ENCODE results near the gene ZBTB5.

ZBTB5 gene

GRCh38 chr9:37424686-37425297 lies 40.5 kb downstream of the ZBTB5 start:
- TF ChIP-seq, protein P1, sequence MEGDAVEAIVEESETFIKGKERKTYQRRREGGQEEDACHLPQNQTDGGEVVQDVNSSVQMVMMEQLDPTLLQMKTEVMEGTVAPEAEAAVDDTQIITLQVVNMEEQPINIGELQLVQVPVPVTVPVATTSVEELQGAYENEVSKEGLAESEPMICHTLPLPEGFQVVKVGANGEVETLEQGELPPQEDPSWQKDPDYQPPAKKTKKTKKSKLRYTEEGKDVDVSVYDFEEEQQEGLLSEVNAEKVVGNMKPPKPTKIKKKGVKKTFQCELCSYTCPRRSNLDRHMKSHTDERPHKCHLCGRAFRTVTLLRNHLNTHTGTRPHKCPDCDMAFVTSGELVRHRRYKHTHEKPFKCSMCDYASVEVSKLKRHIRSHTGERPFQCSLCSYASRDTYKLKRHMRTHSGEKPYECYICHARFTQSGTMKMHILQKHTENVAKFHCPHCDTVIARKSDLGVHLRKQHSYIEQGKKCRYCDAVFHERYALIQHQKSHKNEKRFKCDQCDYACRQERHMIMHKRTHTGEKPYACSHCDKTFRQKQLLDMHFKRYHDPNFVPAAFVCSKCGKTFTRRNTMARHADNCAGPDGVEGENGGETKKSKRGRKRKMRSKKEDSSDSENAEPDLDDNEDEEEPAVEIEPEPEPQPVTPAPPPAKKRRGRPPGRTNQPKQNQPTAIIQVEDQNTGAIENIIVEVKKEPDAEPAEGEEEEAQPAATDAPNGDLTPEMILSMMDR (IDR thresholded peaks at IDR 0.05; ENCODE audit: insufficient read depth, low read depth, low read length, missing control alignments): no peak
- no peak overlapping the region for H3K4me3 ChIP-seq (ENCODE audit: low read depth, low read length)
- DNase-seq (ENCODE audit: low read depth): no peak

GRCh38 chr9:37424204-37424685 lies 41.0 kb downstream of the ZBTB5 start:
- TF ChIP-seq, protein P1 (IDR thresholded peaks at IDR 0.05; ENCODE audit: insufficient read depth, low read depth, low read length, missing control alignments): no peak
- DNase-seq (ENCODE audit: low read depth): no peak
- no peak overlapping the region for H3K4me3 ChIP-seq (ENCODE audit: low read depth, low read length)

DNA sequence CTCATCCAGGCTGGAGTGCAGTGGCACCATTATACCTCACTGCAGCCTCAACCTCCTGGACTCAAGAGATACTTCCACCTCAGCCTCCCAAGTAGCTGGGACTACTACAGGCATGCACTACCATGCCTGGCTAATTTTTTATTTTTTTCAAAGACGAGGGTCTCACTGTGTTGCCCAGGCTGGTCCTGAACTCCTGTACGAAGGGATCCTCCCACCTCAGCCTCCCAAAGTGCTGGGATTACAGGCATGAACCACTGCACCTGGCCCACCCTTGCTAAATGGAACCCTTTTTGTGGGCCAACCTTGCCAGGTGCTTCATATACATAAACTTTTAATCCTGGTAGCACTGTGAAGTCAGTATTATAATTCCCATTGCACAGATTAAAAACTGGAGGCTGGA lies 41.7 kb downstream of the ZBTB5 start:
- TF ChIP-seq, protein P1 (IDR thresholded peaks at IDR 0.05; ENCODE audit: insufficient read depth, low read depth, low read length, missing control alignments): no peak
- peak overlapping the region; percentile 71 for H3K4me3 ChIP-seq (ENCODE audit: low read depth, low read length)
- DNase-seq (ENCODE audit: low read depth): no peak

DNA sequence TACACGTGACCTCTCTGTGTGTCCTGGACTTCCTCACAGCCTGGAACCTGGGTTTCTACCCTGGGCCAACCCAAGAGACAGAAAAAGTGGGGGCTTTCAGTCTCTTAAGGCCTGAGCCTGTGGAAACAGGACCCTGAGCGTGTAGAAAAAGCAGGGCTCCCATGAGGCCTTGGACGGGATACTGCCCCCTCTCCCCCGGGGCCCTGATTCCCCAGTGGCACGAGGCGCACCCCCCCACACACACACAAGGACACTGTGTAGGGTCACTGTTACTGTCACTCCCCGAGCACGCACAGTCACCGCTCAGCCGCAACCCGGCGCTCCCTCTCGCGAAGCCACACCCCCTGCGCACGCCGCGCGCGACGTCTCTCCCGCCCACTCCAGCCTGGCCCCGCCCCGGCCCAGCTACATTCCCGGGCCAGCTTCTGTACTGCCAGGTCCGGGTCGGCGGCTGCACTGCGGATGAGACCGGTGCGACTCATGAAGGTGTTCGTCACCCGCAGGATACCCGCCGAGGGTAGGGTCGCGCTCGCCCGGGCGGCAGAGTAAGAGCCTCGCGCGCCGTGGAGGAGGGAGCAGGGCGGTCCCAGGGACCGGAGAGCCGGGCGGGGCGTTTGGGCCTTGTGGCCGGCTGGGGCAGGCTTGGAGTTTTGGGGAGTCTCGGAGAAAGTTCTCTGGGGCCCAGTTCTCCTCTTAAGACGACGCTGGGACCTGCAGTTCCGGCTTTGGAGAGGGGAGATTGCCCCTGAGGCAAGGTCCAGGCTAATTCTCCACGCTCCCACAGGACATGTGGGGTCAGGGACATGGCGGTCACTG lies 42.8 kb downstream of the ZBTB5 start, which contains the start of gene GRHPR:
TSS of gene GRHPR (plus strand) at position 408 of the 816 bp plus-strand sequence. CDS start at position 463, 55 bp downstream.
- H3K4me3 ChIP-seq (ENCODE audit: low read depth, low read length): peak within 1 kb of the TSS; percentile 71
- TF ChIP-seq, protein P1 (IDR thresholded peaks at IDR 0.05; ENCODE audit: insufficient read depth, low read depth, low read length, missing control alignments): no peak
- DNase-seq (ENCODE audit: low read depth): peak; percentile 91

GRCh38 chr9:37421914-37422288 lies 43.3 kb downstream of the ZBTB5 start:
- TF ChIP-seq, protein P1 (IDR thresholded peaks at IDR 0.05; ENCODE audit: insufficient read depth, low read depth, low read length, missing control alignments): no peak
- DNase-seq (ENCODE audit: low read depth): no peak
- peak overlapping the region; percentile 71 for H3K4me3 ChIP-seq (ENCODE audit: low read depth, low read length)

DNA sequence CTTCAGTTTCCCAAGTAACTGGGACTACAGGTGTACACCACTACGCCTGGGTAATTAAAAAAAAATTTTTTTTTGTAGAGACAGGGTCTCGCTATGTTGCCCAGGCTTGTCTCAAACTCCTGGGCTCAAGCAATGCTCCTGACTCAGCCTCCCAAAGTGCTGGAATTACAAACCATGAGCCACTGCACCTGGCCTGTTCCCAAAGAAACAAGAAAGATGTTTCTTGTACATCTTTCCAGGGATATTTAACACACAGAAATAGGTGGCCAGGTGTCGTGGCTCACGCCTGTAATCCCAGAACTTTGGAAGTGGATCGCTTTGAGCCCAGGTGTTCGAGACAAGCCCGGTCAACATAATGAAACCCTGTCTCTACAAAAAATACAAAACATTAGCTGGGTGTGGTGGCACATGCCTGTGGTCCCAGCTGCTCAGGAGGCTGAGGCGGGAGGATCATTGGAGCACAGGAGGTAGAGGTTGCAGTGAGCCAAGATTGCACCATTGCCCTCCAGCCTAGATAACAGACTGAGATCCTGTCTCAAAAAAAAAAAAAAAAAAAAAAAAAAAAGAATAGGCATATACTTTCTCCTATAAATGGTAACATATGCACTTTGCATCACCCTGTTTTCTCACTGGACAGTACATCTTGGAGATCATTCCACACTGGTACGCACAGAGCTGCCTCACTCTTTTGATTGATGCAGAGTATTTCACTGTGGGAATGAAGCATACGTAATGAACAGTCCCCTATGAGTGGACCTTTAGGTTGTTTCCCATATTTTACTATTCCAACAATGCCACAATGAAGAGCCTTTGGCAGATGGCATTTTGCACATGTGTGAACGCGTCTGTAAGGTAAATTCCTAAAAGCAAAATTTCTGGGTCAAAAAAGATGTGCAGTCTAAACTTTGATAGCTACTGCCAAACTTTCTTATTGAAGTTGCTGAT lies 44.7 kb downstream of the ZBTB5 start:
- DNase-seq (ENCODE audit: low read depth): no peak
- TF ChIP-seq, protein P1 (IDR thresholded peaks at IDR 0.05; ENCODE audit: insufficient read depth, low read depth, low read length, missing control alignments): no peak
- H3K4me3 ChIP-seq (ENCODE audit: low read depth, low read length): no peak overlapping the region
